ENCODE results near the gene UGT3A1.

DNA sequence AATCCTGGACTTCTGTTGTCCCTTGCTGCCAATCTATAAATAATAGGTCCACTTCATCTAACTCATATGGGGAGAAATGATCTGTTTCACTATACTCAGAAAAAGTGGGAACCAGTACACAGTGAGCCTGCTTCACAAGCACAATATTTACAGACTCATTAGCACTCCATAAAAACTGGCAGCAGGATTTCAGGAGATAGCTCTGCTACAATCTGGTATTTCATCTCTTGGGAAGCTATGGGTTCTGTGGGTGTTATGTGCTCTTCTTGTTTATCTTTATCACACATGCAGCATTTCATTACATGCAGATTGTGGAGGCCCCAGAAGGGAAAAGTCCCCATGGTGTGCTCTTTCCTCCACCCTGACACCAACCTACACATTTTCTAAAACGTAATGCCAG, 42.3 kb upstream of the UGT3A1 start:
- TF ChIP-seq, protein P1, sequence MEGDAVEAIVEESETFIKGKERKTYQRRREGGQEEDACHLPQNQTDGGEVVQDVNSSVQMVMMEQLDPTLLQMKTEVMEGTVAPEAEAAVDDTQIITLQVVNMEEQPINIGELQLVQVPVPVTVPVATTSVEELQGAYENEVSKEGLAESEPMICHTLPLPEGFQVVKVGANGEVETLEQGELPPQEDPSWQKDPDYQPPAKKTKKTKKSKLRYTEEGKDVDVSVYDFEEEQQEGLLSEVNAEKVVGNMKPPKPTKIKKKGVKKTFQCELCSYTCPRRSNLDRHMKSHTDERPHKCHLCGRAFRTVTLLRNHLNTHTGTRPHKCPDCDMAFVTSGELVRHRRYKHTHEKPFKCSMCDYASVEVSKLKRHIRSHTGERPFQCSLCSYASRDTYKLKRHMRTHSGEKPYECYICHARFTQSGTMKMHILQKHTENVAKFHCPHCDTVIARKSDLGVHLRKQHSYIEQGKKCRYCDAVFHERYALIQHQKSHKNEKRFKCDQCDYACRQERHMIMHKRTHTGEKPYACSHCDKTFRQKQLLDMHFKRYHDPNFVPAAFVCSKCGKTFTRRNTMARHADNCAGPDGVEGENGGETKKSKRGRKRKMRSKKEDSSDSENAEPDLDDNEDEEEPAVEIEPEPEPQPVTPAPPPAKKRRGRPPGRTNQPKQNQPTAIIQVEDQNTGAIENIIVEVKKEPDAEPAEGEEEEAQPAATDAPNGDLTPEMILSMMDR (IDR thresholded peaks at IDR 0.05): no peak
- TF ChIP-seq POLR2AphosphoS5 (IDR thresholded peaks at IDR 0.05): no peak

All from prostate gland (tissue), 2 donors.